Measurements from ENCODE around the gene IKZF2.

DNA sequence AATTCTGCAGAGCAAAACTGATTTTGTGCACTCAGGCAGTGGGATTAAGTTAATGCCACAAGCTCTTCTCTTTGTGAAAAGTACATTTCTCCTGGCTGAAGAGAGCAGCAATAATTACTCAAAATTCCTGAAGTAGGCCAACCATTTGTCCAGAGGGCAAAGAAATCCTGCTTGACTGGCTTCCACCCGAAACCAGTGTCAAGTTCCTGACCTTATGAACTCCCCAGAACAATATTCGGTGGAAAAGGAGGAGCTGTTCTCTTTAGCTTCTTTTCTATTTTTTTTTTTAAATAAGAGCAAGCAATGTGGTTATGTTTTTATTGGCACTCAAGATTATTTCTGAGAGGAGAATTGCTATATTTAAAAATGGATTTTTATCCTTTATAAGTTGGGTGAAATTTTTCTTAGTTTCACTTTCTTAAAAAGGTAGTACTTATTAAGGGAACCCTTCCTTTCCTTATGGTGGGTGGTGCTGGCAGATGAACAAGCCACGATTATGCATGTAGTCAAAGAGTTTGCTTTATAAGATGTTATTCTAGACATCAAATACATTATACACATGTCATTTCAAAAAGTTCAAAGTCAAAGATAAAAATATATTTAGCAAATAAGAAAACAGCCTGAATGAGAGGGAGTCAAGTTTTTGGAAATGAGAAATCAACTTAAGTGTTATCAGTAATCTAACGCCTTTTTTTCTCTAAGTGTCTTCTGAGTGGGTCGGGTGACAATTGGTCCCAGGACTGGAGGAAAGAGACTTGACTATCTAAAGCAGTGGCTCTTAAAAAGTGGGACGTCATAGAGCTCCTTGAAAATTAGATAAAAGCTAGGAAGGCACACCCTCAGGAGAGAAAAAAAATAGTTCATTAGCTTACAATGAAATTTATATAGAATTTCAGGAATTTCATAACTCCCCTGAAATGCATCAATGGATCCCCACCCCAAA, 194.5 kb downstream of the IKZF2 start:
- no peak for TF ChIP-seq EGR1 (IDR thresholded peaks at IDR 0.05; ENCODE audit: low read depth)
- no peak for TF ChIP-seq POLR2A (IDR thresholded peaks at IDR 0.05; ENCODE audit: borderline replicate concordance, extremely low read depth, insufficient read depth, insufficient read length)
